T-cell (primary cell): ENCODE data around the gene MGAT5. TPM values are rescaled to one million over a fixed set of nuclear protein-coding genes. Genes with fewer than 3 reads are reported as not detected.
A peak's percentile ranks its signal among the peaks of the same experiment; 100 is the strongest.

Experiments
- ATAC-seq, 4 experiments: fragments of 200-7000 bp in 3 of 4; fragments of 150-1000 bp in 1 of 4; cut with Tn5 transposase; replicated peaks in 1 of 4; 1 replicate in 3 of 4; 2 replicates in 1 of 4; pipeline ENCODE4 v1.10.0; 2021; ENCODE audit warnings: moderate library complexity in 3 of 4, mild to moderate bottlenecking in 2 of 4, moderate number of reproducible peaks in 1 of 4
- CTCF ChIA-PET, 2 donors: fragments of 300-600 bp; sonication (Branson Sonifier 250); formaldehyde crosslinking; loops; one replicate each; lab custom pipeline; 2022; ENCODE audit warnings: antibody characterized with exemption in 2 of 2; lab: Charles Lee
- POLR2A ChIA-PET, 2 donors: fragments of 300-600 bp; sonication (Branson Sonifier 250); formaldehyde crosslinking; loops; one replicate each; lab custom pipeline; 2022; ENCODE audit warnings: antibody characterized with exemption in 2 of 2; lab: Charles Lee
- DNase-seq, 35 experiments: peaks; one replicate each; pipeline versions ENCODE4 v3.0.0 to v3.0.0-alpha.2; 2013 to 2023
- H3K27ac ChIP-seq: one replicate; pipeline ENCODE4 v1.5.1; 2013; ENCODE audit warnings: low read length
- H3K27me3 ChIP-seq, 2 experiments: replicated peaks in 1 of 2; 1 replicate in 1 of 2; 2 replicates in 1 of 2; pipeline versions ENCODE4 v1.6.1 to v1.7.0; 2013; ENCODE audit warnings: low read length in 1 of 2, mixed read lengths in 1 of 2; ENCODE audit not compliant: control insufficient read depth in 2 of 2, insufficient read depth in 2 of 2; ENCODE audit errors: extremely low read depth in 1 of 2
- H3K36me3 ChIP-seq, 2 donors: 1 replicate in 1 of 2; 2 replicates in 1 of 2; pipeline versions ENCODE4 v1.6.1 to v1.7.0; 2013; ENCODE audit warnings: low read length in 1 of 2; ENCODE audit not compliant: control insufficient read depth in 2 of 2, insufficient read depth in 1 of 2; ENCODE audit errors: extremely low read depth in 1 of 2
- H3K4me1 ChIP-seq, 2 experiments: 1 replicate in 1 of 2; 2 replicates in 1 of 2; pipeline versions ENCODE4 v1.6.1 to v1.7.0; 2013; ENCODE audit warnings: low read length in 2 of 2, mixed read lengths in 1 of 2; ENCODE audit not compliant: insufficient read depth in 2 of 2, control insufficient read depth in 1 of 2; ENCODE audit errors: extremely low read depth in 1 of 2
- H3K4me3 ChIP-seq, 2 donors: 1 replicate in 1 of 2; 2 replicates in 1 of 2; pipeline versions ENCODE4 v1.5.1 to v1.7.0; 2013; ENCODE audit warnings: mild to moderate bottlenecking in 2 of 2, low read length in 1 of 2, moderate library complexity in 1 of 2; ENCODE audit not compliant: control insufficient read depth in 1 of 2; ENCODE audit errors: extremely low read depth in 1 of 2
- H3K9me3 ChIP-seq: 2 replicates; pipeline ENCODE4 v1.7.0; 2013
- H3K27ac Mint-ChIP-seq, 2 donors: one replicate each; pipeline ENCODE4 v1.8.0; 2020 to 2021; ENCODE audit warnings: mild to moderate bottlenecking in 2 of 2, mixed read lengths in 2 of 2
- H3K27me3 Mint-ChIP-seq, 2 donors: one replicate each; pipeline ENCODE4 v1.8.0; 2021 to 2022; ENCODE audit warnings: mixed read lengths in 2 of 2
- H3K36me3 Mint-ChIP-seq: one replicate; pipeline ENCODE4 v1.8.0; 2021; ENCODE audit warnings: mixed read lengths
- H3K4me1 Mint-ChIP-seq, 3 donors: one replicate each; pipeline ENCODE4 v1.8.0; 2020 to 2022; ENCODE audit warnings: mixed read lengths in 3 of 3, mild to moderate bottlenecking in 1 of 3
- H3K4me3 Mint-ChIP-seq, 3 donors: one replicate each; pipeline ENCODE4 v1.8.0; 2020 to 2022; ENCODE audit warnings: mild to moderate bottlenecking in 3 of 3, mixed read lengths in 3 of 3, moderate library complexity in 3 of 3
- H3K9me3 Mint-ChIP-seq, 3 donors: one replicate each; pipeline ENCODE4 v1.8.0; 2020 to 2022; ENCODE audit warnings: mixed read lengths in 3 of 3
- WGBS: methylation state at CpG from one replicate; pipeline ENCODE4 v1.1.5; 2013; ENCODE audit warnings: missing lambda C conversion rate; ENCODE audit not compliant: insufficient coverage; 5-methylcytosine and 5-hydroxymethylcytosine counted together
- total RNA-seq, 35 experiments: library from RNA in 6 of 35; stranded (reverse) in 6 of 35; fragments of 120-200 nt in 1 of 35; gene quantifications; one replicate each; pipeline versions ENCODE4 v1.2.1 to v1.2.4 and lab custom pipeline; 2013 to 2026

The MGAT5 gene
- total RNA-seq, 5 donors from 2014 or later (not counting 1 experiment from before 2014, with no cell fraction given), result 61.1 to 94.9 (median 81.8) TPM

DNA sequence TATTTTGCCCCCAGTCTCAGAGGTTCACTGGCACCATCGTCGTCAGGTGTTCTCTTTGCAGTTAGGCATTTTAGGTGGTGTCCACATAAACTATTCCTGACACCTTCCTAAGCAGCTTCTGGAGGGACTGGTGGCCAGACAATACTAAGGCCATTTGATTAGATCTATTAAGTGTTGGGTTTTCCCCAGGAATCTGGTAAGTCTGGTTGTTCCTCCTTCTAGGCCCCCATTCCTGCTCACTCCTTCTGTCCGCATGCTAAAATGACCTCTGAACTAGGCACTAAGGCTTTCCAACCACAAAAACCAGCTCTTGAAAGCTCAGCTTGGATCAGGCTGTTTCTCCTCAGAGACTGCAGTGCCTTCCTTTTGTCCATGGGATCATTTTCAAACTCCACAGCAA, 100.7 kb downstream of the MGAT5 start:
- no CpG with 5 or more reads among the region's 3 CpGs for WGBS
- DNase-seq (no peak), ATAC-seq (no peak)
- Histone ChIP-seq H3K27me3 (no peaks in the 10 kb centered on the region), H3K27ac (no peak overlapping the region), H3K36me3 (peaks cover 3 to 50% of the 10 kb centered on the region in 2 donors), H3K4me1 (no peaks in the 10 kb centered on the region), H3K4me3 (no peak overlapping the region), H3K9me3 (no peaks in the 10 kb centered on the region)
- no peaks in the 10 kb centered on the region for H3K9me3 Mint-ChIP-seq
- CTCF ChIA-PET, result no interaction called here
- H3K36me3 Mint-ChIP-seq, result peaks cover 83% of the 10 kb centered on the region
- no peak overlapping the region for H3K4me3 Mint-ChIP-seq
- no peaks in the 10 kb centered on the region for H3K27me3 Mint-ChIP-seq
- H3K27ac Mint-ChIP-seq, result no peak overlapping the region
- H3K4me1 Mint-ChIP-seq, result no peaks in the 10 kb centered on the region
- POLR2A ChIA-PET, result no interaction called here

DNA sequence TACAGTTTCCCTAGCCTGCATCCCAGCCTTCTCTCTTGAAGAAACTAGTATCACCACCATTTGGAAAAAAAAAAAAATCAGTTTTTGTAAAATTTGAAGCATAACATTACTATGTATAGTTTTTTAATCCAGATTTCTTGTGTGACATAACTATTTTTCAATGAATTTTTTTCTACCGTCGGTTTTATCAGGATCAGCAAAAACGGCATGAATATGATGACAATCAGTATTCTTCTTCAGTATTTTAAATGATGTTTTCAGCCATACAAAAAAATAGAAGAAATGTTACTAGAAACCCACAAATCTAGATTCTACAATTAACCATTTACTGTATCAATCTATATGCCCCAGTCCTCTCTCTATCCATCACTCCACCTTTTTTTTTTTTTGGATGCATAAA, 103.9 kb downstream of the MGAT5 start:
- H3K27me3 ChIP-seq, result no peaks in the 10 kb centered on the region

DNA sequence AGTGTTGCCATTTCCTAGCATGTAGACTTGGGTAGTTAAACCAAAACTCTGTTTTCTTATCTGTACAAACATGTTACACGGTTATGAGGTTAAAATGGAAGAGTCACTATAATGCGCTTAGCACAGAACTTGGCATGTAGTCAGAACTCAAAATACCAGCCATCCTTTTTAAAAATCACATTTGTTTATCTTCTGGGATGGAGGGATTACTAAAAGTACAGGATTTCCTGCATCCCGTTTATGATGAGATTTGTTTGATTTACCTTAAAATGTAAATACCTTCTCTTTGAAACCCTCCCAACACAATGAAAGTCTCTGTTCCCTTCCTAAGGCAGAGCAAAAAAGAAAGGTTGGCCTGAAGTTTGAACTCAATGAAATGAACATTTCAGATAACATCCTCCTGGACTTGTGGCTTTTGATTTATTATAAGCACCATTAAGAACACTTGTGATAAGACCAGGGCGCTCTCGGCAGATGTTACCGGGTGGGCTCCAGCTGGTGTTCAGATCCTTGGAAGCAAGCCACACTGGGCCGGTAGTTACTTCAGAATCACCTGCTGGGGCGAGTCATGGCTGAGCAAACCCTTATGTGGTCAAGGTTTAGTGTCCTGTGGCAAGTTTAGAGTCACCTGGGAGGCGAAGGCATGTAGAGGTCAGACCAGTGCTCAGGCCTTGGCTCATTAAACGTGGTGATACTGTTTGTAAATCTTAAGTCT, 105.7 kb downstream of the MGAT5 start:
- Mint-ChIP-seq H3K4me3 (no peak overlapping the region), H3K27me3 (no peaks in the 10 kb centered on the region), H3K36me3 (peaks cover 73% of the 10 kb centered on the region), H3K9me3 (no peaks in the 10 kb centered on the region), H3K27ac (peak overlapping the region in 1 of 2 donors; percentile 44), H3K4me1 (no peaks in the 10 kb centered on the region)
- DNase-seq, result no peak
- Histone ChIP-seq H3K36me3 (peaks cover 2 to 52% of the 10 kb centered on the region in 2 donors), H3K27ac (no peak overlapping the region), H3K9me3 (no peaks in the 10 kb centered on the region), H3K4me1 (no peaks in the 10 kb centered on the region), H3K4me3 (no peak overlapping the region), H3K27me3 (no peaks in the 10 kb centered on the region)
- POLR2A ChIA-PET, result interaction anchor here in 1 of 2 donors (0.5 kb wide), 1 partner anchor 10 kb away, joined by 3 read pairs; no protein-coding TSS in a partner anchor
- WGBS, result 100% methylated on average over 5 of the region's 10 CpGs
- ATAC-seq, result no peak
- CTCF ChIA-PET, result interaction anchor here in 1 of 2 donors (1.0 kb wide), 1 partner anchor 11 kb away, joined by 3 read pairs; no protein-coding TSS in a partner anchor

More for the DNA sequence above, 103.9 kb downstream of the MGAT5 start:
- POLR2A ChIA-PET, result interaction anchor here in 1 of 2 donors (0.7 kb wide), 1 partner anchor 239 kb away, joined by 4 read pairs; no protein-coding TSS in a partner anchor
- no CpG with 5 or more reads among the region's 3 CpGs for WGBS
- Mint-ChIP-seq H3K4me3 (no peak overlapping the region), H3K27me3 (no peaks in the 10 kb centered on the region), H3K27ac (no peak overlapping the region), H3K4me1 (no peaks in the 10 kb centered on the region), H3K36me3 (peaks cover 76% of the 10 kb centered on the region), H3K9me3 (no peaks in the 10 kb centered on the region)
- H3K9me3 ChIP-seq, result no peaks in the 10 kb centered on the region
- H3K4me3 ChIP-seq, result no peak overlapping the region
- H3K36me3 ChIP-seq, result peaks cover 3 to 44% of the 10 kb centered on the region in 2 donors
- no peak overlapping the region for H3K27ac ChIP-seq
- CTCF ChIA-PET, result interaction anchor here in 1 of 2 donors (0.5 kb wide), 1 partner anchor 341 kb away, joined by 3 read pairs; no protein-coding TSS in a partner anchor
- no peak for DNase-seq
- no peaks in the 10 kb centered on the region for H3K4me1 ChIP-seq
- ATAC-seq, result no peak

DNA sequence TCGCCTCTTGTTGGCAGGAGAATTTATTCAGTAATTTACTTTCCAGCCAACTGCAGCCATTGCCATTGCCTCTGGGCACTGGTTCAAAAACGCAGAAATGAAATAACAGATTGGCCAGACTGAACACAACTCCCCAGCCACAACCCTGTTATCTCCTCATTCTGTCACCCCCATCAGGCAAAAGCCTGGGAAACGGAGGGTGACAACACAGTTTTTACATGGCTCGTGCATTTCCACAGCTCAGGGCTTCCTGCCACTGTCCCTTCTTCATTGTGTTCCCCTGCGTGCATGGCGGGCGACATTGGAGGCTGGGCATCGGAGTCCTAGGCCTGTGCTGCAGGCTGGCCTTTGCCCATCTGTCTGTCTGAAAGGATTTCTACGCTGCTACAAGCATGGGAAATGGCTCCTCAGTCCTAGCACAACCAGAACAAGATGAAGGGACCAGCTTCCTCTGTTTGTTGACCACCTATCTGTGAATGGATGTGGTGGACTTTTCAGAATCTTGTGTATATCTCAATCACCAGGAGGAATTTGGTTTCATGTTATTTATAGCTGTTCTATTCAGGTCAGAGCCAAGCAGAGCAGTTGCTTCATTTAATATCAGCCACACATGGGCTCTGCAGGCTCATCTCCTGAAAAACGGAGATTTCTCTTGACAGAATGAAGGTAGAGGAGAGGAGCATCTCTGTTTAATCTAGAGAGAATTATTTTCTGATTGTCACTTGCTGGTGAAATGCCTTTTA, 107.0 kb downstream of the MGAT5 start:
- Histone ChIP-seq H3K27ac (no peak overlapping the region), H3K27me3 (no peaks in the 10 kb centered on the region), H3K36me3 (peaks cover 0 to 46% of the 10 kb centered on the region in 2 donors), H3K9me3 (no peaks in the 10 kb centered on the region), H3K4me1 (no peaks in the 10 kb centered on the region), H3K4me3 (no peak overlapping the region)
- 96% methylated on average over 8 of the region's 10 CpGs for WGBS
- peaks cover 6 to 12% (median 10%) of the 10 kb centered on the region in 3 donors for H3K4me1 Mint-ChIP-seq
- no peak overlapping the region for H3K4me3 Mint-ChIP-seq
- H3K27ac Mint-ChIP-seq, result no peak overlapping the region
- no peaks in the 10 kb centered on the region for H3K27me3 Mint-ChIP-seq
- ChIA-PET POLR2A (interaction anchor here in 1 of 2 donors (0.6 kb wide), 1 partner anchor 115 kb away, joined by 3 read pairs; no protein-coding TSS in a partner anchor), CTCF (interaction anchor here in 1 of 2 donors (1.0 kb wide), 1 partner anchor 12 kb away, joined by 3 read pairs; no protein-coding TSS in a partner anchor)
- DNase-seq (no peak), ATAC-seq (no peak)
- peaks cover 71% of the 10 kb centered on the region for H3K36me3 Mint-ChIP-seq
- no peaks in the 10 kb centered on the region for H3K9me3 Mint-ChIP-seq

DNA sequence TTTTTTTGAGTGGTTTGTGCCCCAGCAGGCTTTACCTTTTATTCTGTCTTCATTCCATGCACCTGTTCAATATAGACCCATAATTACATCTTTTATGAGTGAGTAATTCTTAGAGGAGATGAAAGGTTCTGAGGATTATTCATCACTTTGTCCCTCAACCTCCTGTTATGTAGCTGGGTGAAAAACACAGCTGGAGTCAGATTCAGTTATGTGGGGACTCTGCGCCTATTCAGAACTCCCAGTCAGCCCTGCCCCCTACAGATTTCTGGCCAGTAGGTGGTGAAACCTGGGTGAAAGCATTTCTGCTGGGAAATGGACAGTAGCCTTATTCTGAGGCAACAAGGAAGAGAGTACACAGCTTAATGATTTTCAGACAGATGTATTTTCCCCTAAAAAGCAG, 107.8 kb downstream of the MGAT5 start:
- ChIA-PET CTCF (interaction anchor here in 1 of 2 donors (1.0 kb wide), 1 partner anchor 10 kb away, joined by 3 read pairs; no protein-coding TSS in a partner anchor), POLR2A (interaction anchor here in 1 of 2 donors (0.6 kb wide), 1 partner anchor 116 kb away, joined by 3 read pairs; no protein-coding TSS in a partner anchor)
- Histone ChIP-seq H3K4me3 (no peak overlapping the region), H3K36me3 (peaks cover 0 to 40% of the 10 kb centered on the region in 2 donors), H3K27ac (no peak overlapping the region), H3K4me1 (peaks cover 0 to under 1% of the 10 kb centered on the region in 2 experiments), H3K27me3 (no peaks in the 10 kb centered on the region), H3K9me3 (no peaks in the 10 kb centered on the region)
- no peak overlapping the region for H3K27ac Mint-ChIP-seq
- ATAC-seq, result no peak
- DNase-seq, result no peak
- peaks cover 66% of the 10 kb centered on the region for H3K36me3 Mint-ChIP-seq
- H3K9me3 Mint-ChIP-seq, result no peaks in the 10 kb centered on the region
- no peak overlapping the region for H3K4me3 Mint-ChIP-seq
- H3K4me1 Mint-ChIP-seq, result peaks cover 13 to 18% (median 18%) of the 10 kb centered on the region in 3 donors
- no peaks in the 10 kb centered on the region for H3K27me3 Mint-ChIP-seq
- WGBS, result no CpG with 5 or more reads among the region's 1 CpG

DNA sequence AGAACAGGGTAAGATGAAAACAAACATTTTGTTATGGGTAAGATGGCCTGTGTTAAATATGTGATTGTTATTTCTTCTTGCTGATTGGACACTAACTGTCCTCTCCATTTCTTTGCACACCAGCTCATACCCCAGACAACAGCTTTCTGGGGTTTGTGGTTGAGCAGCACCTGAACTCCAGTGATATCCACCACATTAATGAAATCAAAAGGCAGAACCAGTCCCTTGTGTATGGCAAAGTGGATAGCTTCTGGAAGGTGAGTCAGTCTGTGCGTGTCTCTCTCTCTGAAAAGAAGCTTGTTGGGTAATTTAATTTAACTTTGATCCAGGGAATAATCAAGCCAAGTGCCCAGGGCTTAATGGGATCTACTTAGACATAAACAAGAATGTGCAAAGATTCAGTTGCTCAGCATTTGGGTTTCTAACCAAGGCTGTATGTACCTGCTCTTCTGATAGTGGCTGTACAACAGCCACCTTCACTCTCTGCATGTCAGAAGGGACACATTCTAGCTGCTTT, 108.3 kb downstream of the MGAT5 start:
- Histone ChIP-seq H3K27me3 (no peaks in the 10 kb centered on the region), H3K4me3 (no peak overlapping the region), H3K9me3 (no peaks in the 10 kb centered on the region), H3K27ac (no peak overlapping the region), H3K4me1 (peaks cover 3 to 4% of the 10 kb centered on the region in 2 experiments), H3K36me3 (peaks cover 0 to 41% of the 10 kb centered on the region in 2 donors)
- Mint-ChIP-seq H3K36me3 (peaks cover 60% of the 10 kb centered on the region), H3K27ac (no peak overlapping the region), H3K27me3 (no peaks in the 10 kb centered on the region), H3K4me3 (no peak overlapping the region), H3K9me3 (no peaks in the 10 kb centered on the region), H3K4me1 (peaks cover 19 to 24% (median 23%) of the 10 kb centered on the region in 3 donors)
- POLR2A ChIA-PET, result no interaction called here
- CTCF ChIA-PET, result interaction anchor here in 1 of 2 donors (1.0 kb wide), 1 partner anchor 9 kb away, joined by 3 read pairs; no protein-coding TSS in a partner anchor
- DNase-seq, result no peak
- ATAC-seq, result no peak
- no CpG with 5 or more reads among the region's 1 CpG for WGBS
